OCI-LY3 (cell line): ENCODE data around the gene TFDP1.

Source experiments
- EZH2phosphoT487 ChIP-seq: fragments of 200-600 bp; shearing (Covaris generic); IDR thresholded peaks from 2 replicates; pipeline ENCODE4 v1.6.1; 2018; ENCODE audit warnings: antibody characterized with exemption, mixed run types, low read depth
- TF ChIP-seq, protein P1 (sequence below): fragments of 200-600, 300-600 bp; sonication (generic); IDR thresholded peaks from 2 replicates; pipeline ENCODE4 v1.5.1; 2014; ENCODE audit warnings: antibody characterized with exemption, low read length, low read depth

DNA sequence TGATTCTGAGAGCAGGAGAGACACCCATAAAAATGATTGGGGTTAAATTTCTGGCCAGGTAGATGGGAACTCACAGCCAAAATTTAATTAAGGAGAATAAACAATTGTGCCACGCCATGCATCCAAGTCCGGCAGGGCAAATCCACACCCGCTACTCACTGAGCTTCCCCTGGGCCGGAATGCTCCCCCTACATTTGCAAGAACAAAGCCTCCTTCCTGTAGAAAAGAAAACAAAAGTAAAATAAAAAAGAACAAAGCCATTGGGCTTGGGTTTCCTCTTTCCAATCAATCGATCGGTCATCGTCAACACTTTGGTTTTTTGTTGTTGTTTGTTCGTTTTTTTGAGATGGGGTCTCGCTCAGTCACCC is 30.2 kb upstream of the TFDP1 start:
- TF ChIP-seq, protein P1, sequence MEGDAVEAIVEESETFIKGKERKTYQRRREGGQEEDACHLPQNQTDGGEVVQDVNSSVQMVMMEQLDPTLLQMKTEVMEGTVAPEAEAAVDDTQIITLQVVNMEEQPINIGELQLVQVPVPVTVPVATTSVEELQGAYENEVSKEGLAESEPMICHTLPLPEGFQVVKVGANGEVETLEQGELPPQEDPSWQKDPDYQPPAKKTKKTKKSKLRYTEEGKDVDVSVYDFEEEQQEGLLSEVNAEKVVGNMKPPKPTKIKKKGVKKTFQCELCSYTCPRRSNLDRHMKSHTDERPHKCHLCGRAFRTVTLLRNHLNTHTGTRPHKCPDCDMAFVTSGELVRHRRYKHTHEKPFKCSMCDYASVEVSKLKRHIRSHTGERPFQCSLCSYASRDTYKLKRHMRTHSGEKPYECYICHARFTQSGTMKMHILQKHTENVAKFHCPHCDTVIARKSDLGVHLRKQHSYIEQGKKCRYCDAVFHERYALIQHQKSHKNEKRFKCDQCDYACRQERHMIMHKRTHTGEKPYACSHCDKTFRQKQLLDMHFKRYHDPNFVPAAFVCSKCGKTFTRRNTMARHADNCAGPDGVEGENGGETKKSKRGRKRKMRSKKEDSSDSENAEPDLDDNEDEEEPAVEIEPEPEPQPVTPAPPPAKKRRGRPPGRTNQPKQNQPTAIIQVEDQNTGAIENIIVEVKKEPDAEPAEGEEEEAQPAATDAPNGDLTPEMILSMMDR, result no peak
- no peak for TF ChIP-seq EZH2phosphoT487
